Hair follicular keratinocyte (primary cell): Measurements from ENCODE around the gene PTTG1IP2. TPM values are rescaled to one million over a fixed set of nuclear protein-coding genes. Genes with fewer than 3 reads are reported as not detected.

Experiments
- total RNA-seq: library from RNA; depleted of rRNA; stranded (reverse); fragments of >200 nt; gene quantifications from 2 replicates; pipeline ENCODE4 v1.2.3, GENCODE V29; 2015

Gene PTTG1IP2
- not detected in 2 replicates for total RNA-seq

GRCh38 chr7:90469554-90469953 is at the start of gene PTTG1IP2:
TSS of gene PTTG1IP2 (plus strand) at chr7:90469639. CDS start at chr7:90469787, 148 bp downstream.

Other genes with a start within 250 kb of the PTTG1IP2 start
- 0.30 and 0.86 TPM in 2 replicates for gene CFAP69, start 224.5 kb upstream of the PTTG1IP2 start, total RNA-seq
- gene FAM237B, start 148.3 kb upstream of the PTTG1IP2 start, total RNA-seq, result not detected in 2 replicates
- gene GTPBP10, start 122.9 kb upstream of the PTTG1IP2 start, total RNA-seq, result 12.5 and 19.7 TPM in 2 replicates
- gene CLDN12, start 66.2 kb upstream of the PTTG1IP2 start, total RNA-seq, result 22.1 and 41.9 TPM in 2 replicates
- gene CDK14, start 126.7 kb downstream of the PTTG1IP2 start, total RNA-seq, result 6.6 and 11.6 TPM in 2 replicates